Mesenchymal stem cell (in vitro differentiated cells and primary cell): ENCODE measurements around the gene LECT2.
A peak's percentile ranks its signal among the peaks of the same experiment; 100 is the strongest.

ENCODE experiments used
- DNase-seq: peaks from one replicate; pipeline ENCODE4 v3.0.0-alpha.2; 2013
- H2AFZ ChIP-seq: one replicate; pipeline ENCODE4 v1.6.1; 2013; ENCODE audit warnings: low read depth, mild to moderate bottlenecking, control low read depth, inconsistent platforms, low read length, moderate library complexity
- H2AK5ac ChIP-seq: 2 replicates; pipeline ENCODE4 v1.6.1; 2013; ENCODE audit warnings: low read length, moderate library complexity, mild to moderate bottlenecking, inconsistent platforms; ENCODE audit not compliant: severe bottlenecking
- H2BK120ac ChIP-seq: one replicate; pipeline ENCODE4 v1.6.1; 2013; ENCODE audit warnings: low read depth, mild to moderate bottlenecking, inconsistent platforms, low read length, moderate library complexity
- H2BK12ac ChIP-seq, 2 experiments: one replicate each; pipeline ENCODE4 v1.6.1; 2013; ENCODE audit warnings: inconsistent platforms in 2 of 2, low read length in 2 of 2, mild to moderate bottlenecking in 2 of 2, moderate library complexity in 2 of 2, control low read depth in 1 of 2
- H2BK15ac ChIP-seq: one replicate; pipeline ENCODE4 v1.6.1; 2013; ENCODE audit warnings: mild to moderate bottlenecking, low read depth, inconsistent platforms; ENCODE audit not compliant: poor library complexity, severe bottlenecking
- H2BK5ac ChIP-seq: 2 replicates; pipeline ENCODE4 v1.6.1; 2013; ENCODE audit warnings: low read depth, mild to moderate bottlenecking, low read length, control low read depth, inconsistent platforms; ENCODE audit not compliant: poor library complexity, severe bottlenecking
- H3K14ac ChIP-seq, 2 experiments: one replicate each; pipeline ENCODE4 v1.6.1; 2013; ENCODE audit warnings: inconsistent platforms in 2 of 2, low read length in 2 of 2, control low read depth in 1 of 2, mild to moderate bottlenecking in 1 of 2, moderate library complexity in 1 of 2
- H3K18ac ChIP-seq, 2 experiments: one replicate each; pipeline ENCODE4 v1.6.1; 2013; ENCODE audit warnings: inconsistent platforms in 2 of 2, low read length in 2 of 2, control low read depth in 1 of 2, low read depth in 1 of 2, mild to moderate bottlenecking in 1 of 2
- H3K23ac ChIP-seq, 2 experiments: one replicate each; pipeline ENCODE4 v1.6.1; 2013; ENCODE audit warnings: inconsistent platforms in 2 of 2, low read length in 2 of 2, mild to moderate bottlenecking in 2 of 2, moderate library complexity in 2 of 2, control low read depth in 1 of 2
- H3K27ac ChIP-seq: 2 replicates; pipeline ENCODE4 v1.5.1; 2013; ENCODE audit warnings: mild to moderate bottlenecking, moderate library complexity, low read length, control low read depth, inconsistent platforms; ENCODE audit not compliant: poor library complexity, severe bottlenecking
- H3K27me3 ChIP-seq, 2 experiments: 2 replicates each; pipeline versions ENCODE4 v1.6.1 to v1.7.0; 2013; ENCODE audit warnings: low read length in 2 of 2, mild to moderate bottlenecking in 2 of 2, moderate library complexity in 2 of 2, control low read depth in 1 of 2, inconsistent platforms in 1 of 2; ENCODE audit not compliant: control insufficient read depth in 1 of 2, insufficient read depth in 1 of 2
- H3K36me3 ChIP-seq, 2 experiments: 2 replicates each; pipeline versions ENCODE4 v1.6.1 to v1.7.0; 2013; ENCODE audit warnings: low read length in 2 of 2, control low read depth in 1 of 2, inconsistent platforms in 1 of 2, low read depth in 1 of 2, mild to moderate bottlenecking in 1 of 2; ENCODE audit not compliant: insufficient read depth in 2 of 2, control insufficient read depth in 1 of 2
- H3K4ac ChIP-seq, 2 experiments: one replicate each; pipeline ENCODE4 v1.6.1; 2013; ENCODE audit warnings: inconsistent platforms in 2 of 2, low read length in 2 of 2, mild to moderate bottlenecking in 2 of 2, moderate library complexity in 2 of 2, control low read depth in 1 of 2, low read depth in 1 of 2
- H3K4me1 ChIP-seq: 2 replicates; pipeline ENCODE4 v1.6.1; 2013; ENCODE audit warnings: low read depth, low read length, control low read depth; ENCODE audit not compliant: control insufficient read depth, insufficient read depth
- H3K4me2 ChIP-seq: 2 replicates; pipeline ENCODE4 v1.6.1; 2013; ENCODE audit warnings: low read length, mild to moderate bottlenecking, inconsistent platforms; ENCODE audit not compliant: poor library complexity, severe bottlenecking
- H3K4me3 ChIP-seq, 2 experiments: 2 replicates each; pipeline versions ENCODE4 v1.5.1 to v1.7.0; 2013; ENCODE audit warnings: low read length in 2 of 2, mild to moderate bottlenecking in 2 of 2, control low read depth in 1 of 2, low read depth in 1 of 2; ENCODE audit not compliant: insufficient read depth in 1 of 2
- H3K79me1 ChIP-seq: replicated peaks from 2 replicates; pipeline ENCODE4 v1.6.1; 2013; ENCODE audit warnings: mild to moderate bottlenecking, control low read depth, low read length, inconsistent platforms; ENCODE audit not compliant: poor library complexity, severe bottlenecking
- H3K9ac ChIP-seq: 2 replicates; pipeline ENCODE4 v1.7.0; 2013; ENCODE audit warnings: mild to moderate bottlenecking, low read length, moderate library complexity
- H3K9me3 ChIP-seq: 2 replicates; pipeline ENCODE4 v1.7.0; 2013; ENCODE audit warnings: mild to moderate bottlenecking, low read length; ENCODE audit not compliant: control insufficient read depth
- H4K8ac ChIP-seq: one replicate; pipeline ENCODE4 v1.6.1; 2013; ENCODE audit warnings: inconsistent platforms, mild to moderate bottlenecking, low read length, moderate library complexity
- H4K91ac ChIP-seq: one replicate; pipeline ENCODE4 v1.6.1; 2013; ENCODE audit warnings: mild to moderate bottlenecking, low read length, inconsistent platforms
- WGBS: methylation state at CpG from one replicate; pipeline ENCODE4 v1.1.7; 2013; ENCODE audit warnings: mixed read lengths; 5-methylcytosine and 5-hydroxymethylcytosine counted together

The LECT2 gene

GRCh38 chr5:135986891-135987401 is 32.2 kb upstream of the LECT2 start:
- H3K4me1 ChIP-seq, result no peaks in the 10 kb centered on the region
- no peak overlapping the region for H4K91ac ChIP-seq
- 68% methylated on average over 3 of the region's 3 CpGs for WGBS
- H3K27ac ChIP-seq, result no peak overlapping the region
- H3K4ac ChIP-seq, result no peak overlapping the region
- H3K4me3 ChIP-seq, result no peak overlapping the region
- no peak overlapping the region for H3K23ac ChIP-seq
- H2BK120ac ChIP-seq, result no peak overlapping the region
- H4K8ac ChIP-seq, result peak overlapping the region; percentile 75
- H2BK5ac ChIP-seq, result no peak overlapping the region
- peak overlapping the region in 1 of 2 experiments; percentile 92 for H3K14ac ChIP-seq
- H3K9ac ChIP-seq, result peak overlapping the region; percentile 62
- no peak overlapping the region for H2AFZ ChIP-seq
- peak overlapping the region; percentile 12 to 70 for H3K18ac ChIP-seq
- H3K79me1 ChIP-seq, result no peaks in the 10 kb centered on the region
- H3K4me2 ChIP-seq, result no peak overlapping the region
- H2AK5ac ChIP-seq, result no peak overlapping the region
- H2BK15ac ChIP-seq, result no peak overlapping the region
- H3K9me3 ChIP-seq, result no peaks in the 10 kb centered on the region
- H3K36me3 ChIP-seq, result no peaks in the 10 kb centered on the region
- DNase-seq, result no peak
- peak overlapping the region in 1 of 2 experiments; percentile 54 for H2BK12ac ChIP-seq
- H3K27me3 ChIP-seq, result peaks cover 0 to 6% of the 10 kb centered on the region in 2 experiments

GRCh38 chr5:135986401-135986800 is 31.6 kb upstream of the LECT2 start:
- H4K8ac ChIP-seq, result no peak overlapping the region
- no peak overlapping the region for H4K91ac ChIP-seq
- H3K4me1 ChIP-seq, result no peaks in the 10 kb centered on the region
- H3K27ac ChIP-seq, result no peak overlapping the region
- no peak overlapping the region for H3K4me2 ChIP-seq
- H3K27me3 ChIP-seq, result peaks cover 0 to 3% of the 10 kb centered on the region in 2 experiments
- H2AFZ ChIP-seq, result no peak overlapping the region
- H3K36me3 ChIP-seq, result no peaks in the 10 kb centered on the region
- H3K9me3 ChIP-seq, result no peaks in the 10 kb centered on the region
- no peak overlapping the region for H2AK5ac ChIP-seq
- peak overlapping the region; percentile 23 to 54 for H2BK12ac ChIP-seq
- no peak overlapping the region for H3K23ac ChIP-seq
- no peak overlapping the region for H2BK120ac ChIP-seq
- no peak overlapping the region for H3K4me3 ChIP-seq
- no peak overlapping the region for H2BK5ac ChIP-seq
- peak overlapping the region; percentile 62 for H3K9ac ChIP-seq
- H2BK15ac ChIP-seq, result no peak overlapping the region
- no peak for DNase-seq
- H3K18ac ChIP-seq, result no peak overlapping the region
- H3K14ac ChIP-seq, result no peak overlapping the region
- H3K79me1 ChIP-seq, result no peaks in the 10 kb centered on the region
- no peak overlapping the region for H3K4ac ChIP-seq
- 96% methylated on average over 3 of the region's 3 CpGs for WGBS

GRCh38 chr5:135985951-135986350 is 31.2 kb upstream of the LECT2 start:
- no CpG with 5 or more reads among the region's 1 CpG for WGBS
- no peak overlapping the region for H4K8ac ChIP-seq
- no peak overlapping the region for H2BK120ac ChIP-seq
- no peaks in the 10 kb centered on the region for H3K4me1 ChIP-seq
- no peak overlapping the region for H3K18ac ChIP-seq
- DNase-seq, result no peak
- no peak overlapping the region for H2AK5ac ChIP-seq
- H3K4ac ChIP-seq, result no peak overlapping the region
- no peak overlapping the region for H4K91ac ChIP-seq
- H3K9ac ChIP-seq, result peak overlapping the region; percentile 62
- no peak overlapping the region for H2BK12ac ChIP-seq
- H2AFZ ChIP-seq, result no peak overlapping the region
- H3K14ac ChIP-seq, result no peak overlapping the region
- no peak overlapping the region for H2BK15ac ChIP-seq
- no peak overlapping the region for H3K4me2 ChIP-seq
- H3K4me3 ChIP-seq, result no peak overlapping the region
- H3K27ac ChIP-seq, result no peak overlapping the region
- no peaks in the 10 kb centered on the region for H3K79me1 ChIP-seq
- no peaks in the 10 kb centered on the region for H3K36me3 ChIP-seq
- peaks cover 0 to 1% of the 10 kb centered on the region in 2 experiments for H3K27me3 ChIP-seq
- no peaks in the 10 kb centered on the region for H3K9me3 ChIP-seq
- H3K23ac ChIP-seq, result no peak overlapping the region
- H2BK5ac ChIP-seq, result no peak overlapping the region

- H2BK120ac ChIP-seq, result no peak overlapping the region
- no peak overlapping the region for H4K8ac ChIP-seq
- WGBS, result no CpG with 5 or more reads among the region's 1 CpG
- no peak overlapping the region for H2AFZ ChIP-seq
- no peaks in the 10 kb centered on the region for H3K9me3 ChIP-seq
- H2BK15ac ChIP-seq, result no peak overlapping the region
- no peak overlapping the region for H3K14ac ChIP-seq
- no peak overlapping the region for H3K4me2 ChIP-seq
- H3K23ac ChIP-seq, result no peak overlapping the region
- no peaks in the 10 kb centered on the region for H3K27me3 ChIP-seq
- no peak overlapping the region for H4K91ac ChIP-seq
- H3K79me1 ChIP-seq, result no peaks in the 10 kb centered on the region
- DNase-seq, result peak; percentile 69
- no peak overlapping the region for H2AK5ac ChIP-seq
- H3K18ac ChIP-seq, result no peak overlapping the region
- no peak overlapping the region for H2BK5ac ChIP-seq
- no peak overlapping the region for H3K27ac ChIP-seq
- no peak overlapping the region for H3K4me3 ChIP-seq
- H3K4ac ChIP-seq, result no peak overlapping the region
- no peak overlapping the region for H3K9ac ChIP-seq
- no peaks in the 10 kb centered on the region for H3K36me3 ChIP-seq
- peaks cover 3% of the 10 kb centered on the region for H3K4me1 ChIP-seq
- H2BK12ac ChIP-seq, result no peak overlapping the region
Observed at GRCh38 chr5:135980620-135981019, 25.8 kb upstream of the LECT2 start.
